ENCODE data around the gene VCAM1.
A peak's percentile ranks its signal among the peaks of the same experiment; 100 is the strongest.

Gene VCAM1

DNA sequence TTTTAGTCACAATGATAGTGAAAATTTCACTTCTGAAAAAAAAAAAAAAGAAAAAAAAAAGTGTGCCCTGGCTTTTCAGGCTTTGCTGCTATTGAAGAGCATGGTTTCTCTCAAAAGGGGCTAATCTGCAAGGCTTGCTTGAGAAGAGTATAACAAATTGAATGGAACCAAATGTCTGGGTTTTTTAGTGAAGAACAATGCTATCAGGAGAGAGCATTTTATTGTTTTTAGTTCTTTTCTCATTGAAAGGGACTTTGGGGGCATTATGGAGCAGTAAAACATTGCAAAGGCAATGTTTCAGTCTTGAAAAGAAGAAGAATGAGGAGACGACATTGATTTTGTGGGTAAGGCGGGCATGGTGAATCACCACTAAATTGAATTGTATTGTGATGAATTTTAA is 28.2 kb downstream of the VCAM1 start:
- Histone ChIP-seq H3K9ac (ENCODE audit: low read depth, low read length, poor library complexity) (no peak overlapping the region), H3K14ac (ENCODE audit: low read length) (no peak overlapping the region), H3K4me2 (ENCODE audit: insufficient read depth, low read length, poor library complexity, severe bottlenecking) (no peak overlapping the region), H3K4me1 (ENCODE audit: control insufficient read depth in 2 of 2, insufficient read depth in 1 of 2, low read depth in 1 of 2, low read length in 2 of 2) (peaks cover 0 to 5% of the 10 kb centered on the region in 2 donors), H3K4ac (ENCODE audit: low read length) (no peak overlapping the region), H3K36me3 (replicated peaks in 1 of 2; ENCODE audit: control insufficient read depth in 2 of 2, insufficient read depth in 2 of 2, low read length in 2 of 2) (no peaks in the 10 kb centered on the region), H3K27ac (replicated peaks; ENCODE audit: low read length) (no peak overlapping the region), H3K23ac (ENCODE audit: low read depth, low read length, poor library complexity) (no peak overlapping the region), H4K8ac (ENCODE audit: low read depth, low read length) (no peak overlapping the region), H3K9me3 (replicated peaks in 1 of 2; ENCODE audit: control insufficient read depth in 2 of 2, insufficient read depth in 1 of 2, low read depth in 1 of 2, low read length in 2 of 2) (no peaks in the 10 kb centered on the region), H2BK120ac (ENCODE audit: low read depth, low read length) (no peak overlapping the region), H3K27me3 (ENCODE audit: control insufficient read depth in 3 of 3, insufficient read depth in 3 of 3, low read depth in 1 of 3, low read length in 3 of 3) (no peaks in the 10 kb centered on the region), H3K18ac (ENCODE audit: low read length) (no peak overlapping the region), H3K4me3 (ENCODE audit: low read length in 2 of 2) (no peak overlapping the region), H2BK12ac (ENCODE audit: low read length) (no peak overlapping the region), H2BK5ac (ENCODE audit: low read length) (no peak overlapping the region), H3K79me1 (ENCODE audit: low read depth, low read length) (no peaks in the 10 kb centered on the region), H2AFZ (ENCODE audit: low read length) (peak overlapping the region; percentile 49), H4K91ac (ENCODE audit: low read depth, low read length, poor library complexity) (no peak overlapping the region), H2AK5ac (ENCODE audit: low read depth, low read length) (no peak overlapping the region), H2BK15ac (ENCODE audit: low read length) (no peak overlapping the region)
- no CpG with 5 or more reads among the region's 2 CpGs for WGBS, 2 donors (ENCODE audit: extremely low coverage in 2 of 2, insufficient read length in 2 of 2, insufficient replicate concordance in 1 of 2)
- peak; percentile 14 for DNase-seq (ENCODE audit: low spot score)

DNA sequence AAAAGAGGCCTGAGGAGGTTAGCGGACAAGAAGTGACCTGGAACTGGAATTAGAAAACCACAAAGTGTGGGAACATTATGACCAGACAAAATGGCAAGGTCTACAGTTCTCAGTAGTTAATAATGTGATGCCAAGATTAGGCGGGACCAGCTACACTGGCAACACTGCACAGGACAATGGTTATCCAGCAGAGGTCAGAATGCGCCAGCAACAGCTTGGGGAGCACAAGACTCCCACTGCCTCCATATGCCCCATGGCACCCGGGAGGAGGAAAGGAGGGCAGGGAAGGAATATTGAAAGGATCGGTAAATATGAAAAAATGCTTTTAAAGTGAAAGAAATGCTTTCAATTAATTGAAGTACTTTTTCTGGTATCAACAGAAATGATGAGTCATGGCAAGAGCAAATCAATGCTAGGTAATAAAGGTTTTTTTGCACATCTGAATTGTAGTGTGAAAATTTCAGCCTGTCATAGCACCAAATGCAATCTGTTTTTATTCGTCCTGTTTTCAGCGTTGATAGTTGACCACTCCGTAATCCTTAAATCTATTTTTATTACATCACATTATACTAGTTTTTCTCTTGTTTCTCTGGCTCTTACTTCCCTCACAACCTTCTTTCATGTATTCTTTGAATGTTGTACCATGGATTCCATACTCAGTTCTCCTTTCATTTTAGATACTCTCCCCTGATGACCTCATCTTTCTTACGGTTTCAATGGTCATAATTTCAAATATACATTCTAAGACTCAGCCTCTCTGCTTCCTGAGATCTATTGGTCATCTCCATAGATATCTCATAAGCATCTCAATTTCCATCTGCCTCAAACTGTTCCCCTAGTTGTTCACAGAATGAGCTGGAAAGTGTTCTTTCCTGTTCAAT is 30.7 kb downstream of the VCAM1 start:
- Histone ChIP-seq H3K9ac (ENCODE audit: low read depth, low read length, poor library complexity) (no peak overlapping the region), H3K27me3 (ENCODE audit: control insufficient read depth in 3 of 3, insufficient read depth in 3 of 3, low read depth in 1 of 3, low read length in 3 of 3) (no peaks in the 10 kb centered on the region), H3K18ac (ENCODE audit: low read length) (no peak overlapping the region), H3K14ac (ENCODE audit: low read length) (no peak overlapping the region), H2BK15ac (ENCODE audit: low read length) (no peak overlapping the region), H2AK5ac (ENCODE audit: low read depth, low read length) (no peak overlapping the region), H4K91ac (ENCODE audit: low read depth, low read length, poor library complexity) (no peak overlapping the region), H3K4ac (ENCODE audit: low read length) (no peak overlapping the region), H2BK120ac (ENCODE audit: low read depth, low read length) (no peak overlapping the region), H4K8ac (ENCODE audit: low read depth, low read length) (no peak overlapping the region), H3K9me3 (replicated peaks in 1 of 2; ENCODE audit: control insufficient read depth in 2 of 2, insufficient read depth in 1 of 2, low read depth in 1 of 2, low read length in 2 of 2) (no peaks in the 10 kb centered on the region), H3K27ac (replicated peaks; ENCODE audit: low read length) (no peak overlapping the region), H2AFZ (ENCODE audit: low read length) (no peak overlapping the region), H3K4me1 (ENCODE audit: control insufficient read depth in 2 of 2, insufficient read depth in 1 of 2, low read depth in 1 of 2, low read length in 2 of 2) (peaks cover 0 to 5% of the 10 kb centered on the region in 2 donors), H3K23ac (ENCODE audit: low read depth, low read length, poor library complexity) (no peak overlapping the region), H3K4me3 (ENCODE audit: low read length in 2 of 2) (no peak overlapping the region), H3K4me2 (ENCODE audit: insufficient read depth, low read length, poor library complexity, severe bottlenecking) (no peak overlapping the region), H3K79me1 (ENCODE audit: low read depth, low read length) (no peaks in the 10 kb centered on the region), H3K36me3 (replicated peaks in 1 of 2; ENCODE audit: control insufficient read depth in 2 of 2, insufficient read depth in 2 of 2, low read length in 2 of 2) (no peaks in the 10 kb centered on the region), H2BK12ac (ENCODE audit: low read length) (no peak overlapping the region), H2BK5ac (ENCODE audit: low read length) (no peak overlapping the region)
- 100% methylated on average over 1 of the region's 9 CpGs; no CpG with 5 or more reads in 1 of the 2 donors for WGBS, 2 donors (ENCODE audit: extremely low coverage in 2 of 2, insufficient read length in 2 of 2, insufficient replicate concordance in 1 of 2)
- no peak for DNase-seq (ENCODE audit: low spot score)

DNA sequence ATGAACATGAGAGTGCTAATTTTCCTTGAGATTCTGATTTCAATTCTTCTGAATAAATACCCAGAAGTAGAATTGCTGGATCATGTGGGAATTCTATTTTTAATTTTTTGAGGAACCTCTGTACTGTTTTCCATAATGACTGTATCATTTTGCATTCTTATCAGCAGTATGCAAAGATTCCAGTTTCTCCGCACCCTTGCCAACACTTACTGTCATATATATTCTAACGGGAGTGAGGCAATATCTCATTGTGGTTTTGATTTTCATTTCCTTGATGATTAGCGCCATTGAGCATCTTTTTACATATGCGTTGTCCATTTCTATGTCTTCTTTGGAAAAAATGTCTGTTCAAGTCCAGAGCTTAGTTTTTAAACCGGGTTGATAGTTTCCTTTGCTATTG is 33.2 kb downstream of the VCAM1 start:
- Histone ChIP-seq H2AFZ (ENCODE audit: low read length) (no peak overlapping the region), H3K18ac (ENCODE audit: low read length) (no peak overlapping the region)

GRCh38 chr1:100757946-100758345 is 38.4 kb downstream of the VCAM1 start:
- WGBS, 2 donors (ENCODE audit: extremely low coverage in 2 of 2, insufficient read length in 2 of 2, insufficient replicate concordance in 1 of 2) = no CpG with 5 or more reads among the region's 4 CpGs
- no peak for DNase-seq (ENCODE audit: low spot score)

More for the DNA sequence above, 33.2 kb downstream of the VCAM1 start:
- H3K36me3 ChIP-seq (replicated peaks in 1 of 2; ENCODE audit: control insufficient read depth in 2 of 2, insufficient read depth in 2 of 2, low read length in 2 of 2) = no peaks in the 10 kb centered on the region
- H3K4me2 ChIP-seq (ENCODE audit: insufficient read depth, low read length, poor library complexity, severe bottlenecking) = no peak overlapping the region
- H3K4ac ChIP-seq (ENCODE audit: low read length) = no peak overlapping the region
- H3K27ac ChIP-seq (replicated peaks; ENCODE audit: low read length) = no peak overlapping the region
- no peak overlapping the region for H3K4me3 ChIP-seq (ENCODE audit: low read length in 2 of 2)
- H3K27me3 ChIP-seq (ENCODE audit: control insufficient read depth in 3 of 3, insufficient read depth in 3 of 3, low read depth in 1 of 3, low read length in 3 of 3) = no peaks in the 10 kb centered on the region
- H3K9me3 ChIP-seq (replicated peaks in 1 of 2; ENCODE audit: control insufficient read depth in 2 of 2, insufficient read depth in 1 of 2, low read depth in 1 of 2, low read length in 2 of 2) = no peaks in the 10 kb centered on the region
- no peak overlapping the region for H4K8ac ChIP-seq (ENCODE audit: low read depth, low read length)
- no peak overlapping the region for H2BK12ac ChIP-seq (ENCODE audit: low read length)
- no peak overlapping the region for H2BK5ac ChIP-seq (ENCODE audit: low read length)
- H2AK5ac ChIP-seq (ENCODE audit: low read depth, low read length) = no peak overlapping the region
- WGBS, 2 donors (ENCODE audit: extremely low coverage in 2 of 2, insufficient read length in 2 of 2, insufficient replicate concordance in 1 of 2) = no CpG with 5 or more reads among the region's 5 CpGs
- no peak overlapping the region for H4K91ac ChIP-seq (ENCODE audit: low read depth, low read length, poor library complexity)
- H3K14ac ChIP-seq (ENCODE audit: low read length) = no peak overlapping the region
- no peak overlapping the region for H2BK15ac ChIP-seq (ENCODE audit: low read length)
- H3K4me1 ChIP-seq (ENCODE audit: control insufficient read depth in 2 of 2, insufficient read depth in 1 of 2, low read depth in 1 of 2, low read length in 2 of 2) = peaks cover 0 to 3% of the 10 kb centered on the region in 2 donors
- no peak overlapping the region for H3K9ac ChIP-seq (ENCODE audit: low read depth, low read length, poor library complexity)
- H3K79me1 ChIP-seq (ENCODE audit: low read depth, low read length) = no peaks in the 10 kb centered on the region
- DNase-seq (ENCODE audit: low spot score) = no peak
- H3K23ac ChIP-seq (ENCODE audit: low read depth, low read length, poor library complexity) = no peak overlapping the region
- H2BK120ac ChIP-seq (ENCODE audit: low read depth, low read length) = no peak overlapping the region

More at GRCh38 chr1:100757946-100758345, 38.4 kb downstream of the VCAM1 start:
- Histone ChIP-seq H3K27me3 (ENCODE audit: control insufficient read depth in 3 of 3, insufficient read depth in 3 of 3, low read depth in 1 of 3, low read length in 3 of 3) (no peaks in the 10 kb centered on the region), H4K8ac (ENCODE audit: low read depth, low read length) (no peak overlapping the region), H4K91ac (ENCODE audit: low read depth, low read length, poor library complexity) (no peak overlapping the region), H3K9ac (ENCODE audit: low read depth, low read length, poor library complexity) (no peak overlapping the region), H3K4ac (ENCODE audit: low read length) (no peak overlapping the region), H3K14ac (ENCODE audit: low read length) (no peak overlapping the region), H2BK120ac (ENCODE audit: low read depth, low read length) (no peak overlapping the region), H3K4me2 (ENCODE audit: insufficient read depth, low read length, poor library complexity, severe bottlenecking) (no peak overlapping the region), H3K4me3 (ENCODE audit: low read length in 2 of 2) (no peak overlapping the region), H2AFZ (ENCODE audit: low read length) (no peak overlapping the region), H3K79me1 (ENCODE audit: low read depth, low read length) (no peaks in the 10 kb centered on the region), H2BK5ac (ENCODE audit: low read length) (no peak overlapping the region), H2BK15ac (ENCODE audit: low read length) (no peak overlapping the region), H3K36me3 (replicated peaks in 1 of 2; ENCODE audit: control insufficient read depth in 2 of 2, insufficient read depth in 2 of 2, low read length in 2 of 2) (no peaks in the 10 kb centered on the region), H2AK5ac (ENCODE audit: low read depth, low read length) (no peak overlapping the region), H3K27ac (replicated peaks; ENCODE audit: low read length) (no peak overlapping the region), H3K23ac (ENCODE audit: low read depth, low read length, poor library complexity) (no peak overlapping the region), H3K9me3 (replicated peaks in 1 of 2; ENCODE audit: control insufficient read depth in 2 of 2, insufficient read depth in 1 of 2, low read depth in 1 of 2, low read length in 2 of 2) (no peaks in the 10 kb centered on the region), H2BK12ac (ENCODE audit: low read length) (no peak overlapping the region), H3K4me1 (ENCODE audit: control insufficient read depth in 2 of 2, insufficient read depth in 1 of 2, low read depth in 1 of 2, low read length in 2 of 2) (peaks cover 2% of the 10 kb centered on the region in 2 donors), H3K18ac (ENCODE audit: low read length) (no peak overlapping the region)
